HG03565 (cell line): ENCODE results near the gene REN.

ENCODE experiments used
- ATAC-seq: cut with Tn5 transposase; IDR thresholded peaks from one replicate; pipeline ENCODE4 v1.9.1; 2021; ENCODE audit warnings: mild to moderate bottlenecking, moderate library complexity; ENCODE audit not compliant: unreplicated experiment

Gene REN

GRCh38 chr1:204191456-204191855, 25.3 kb upstream of the REN start:
- ATAC-seq: no peak

GRCh38 chr1:204190212-204191211, 24.4 kb upstream of the REN start:
- ATAC-seq: no peak

GRCh38 chr1:204188959-204189639, 23.0 kb upstream of the REN start:
- ATAC-seq: no peak

- ATAC-seq: no peak
Measured at GRCh38 chr1:204186597-204186996, 20.5 kb upstream of the REN start.

GRCh38 chr1:204181116-204181515, 15.0 kb upstream of the REN start:
- no peak for ATAC-seq

GRCh38 chr1:204180133-204180532, 14.0 kb upstream of the REN start:
- ATAC-seq: no peak

- ATAC-seq: no peak
Measured at GRCh38 chr1:204178487-204179281, 12.5 kb upstream of the REN start.

GRCh38 chr1:204177133-204177532, 11.0 kb upstream of the REN start:
- no peak for ATAC-seq

- ATAC-seq: no peak
Measured at GRCh38 chr1:204176049-204176448, 9.9 kb upstream of the REN start.

- ATAC-seq: no peak
Measured at GRCh38 chr1:204174958-204175357, 8.8 kb upstream of the REN start.

- ATAC-seq: no peak
Measured at GRCh38 chr1:204172404-204173029, 6.4 kb upstream of the REN start.

- ATAC-seq: no peak
Measured at GRCh38 chr1:204171751-204172178, 5.6 kb upstream of the REN start.

- no peak for ATAC-seq
Measured at GRCh38 chr1:204170494-204171155, 4.5 kb upstream of the REN start.

GRCh38 chr1:204169858-204170257, 3.7 kb upstream of the REN start:
- no peak for ATAC-seq

- ATAC-seq: no peak
Measured at GRCh38 chr1:204167730-204168129, 1.6 kb upstream of the REN start.

GRCh38 chr1:204162494-204163074, 3.6 kb downstream of the REN start:
- no peak for ATAC-seq

- ATAC-seq: no peak
Measured at GRCh38 chr1:204161609-204162493, 4.3 kb downstream of the REN start.

GRCh38 chr1:204157962-204158361, 8.2 kb downstream of the REN start:
- ATAC-seq: no peak

GRCh38 chr1:204155881-204156280, 10.3 kb downstream of the REN start:
- ATAC-seq: no peak
